PC-3 (cell line): ENCODE measurements around the gene DCBLD1. TPM values are rescaled to one million over a fixed set of nuclear protein-coding genes. Genes with fewer than 3 reads are reported as not detected.

Source experiments
- ATAC-seq: fragments of 200-7000 bp; cut with Tn5 transposase; 2 replicates; pipeline ENCODE4 v1.9.1; 2020; ENCODE audit warnings: mild to moderate bottlenecking, moderate library complexity
- BruUV-seq: library from RNA; stranded (reverse); fragments of 400-500 nt; replicated peaks from 2 replicates; lab custom pipeline; 2021; lab: Mats Ljungman, UMichigan
- CTCF ChIA-PET: fragments of 300-600 bp; sonication (Branson Sonifier 250); formaldehyde crosslinking; loops from one replicate; lab custom pipeline; 2022; ENCODE audit warnings: antibody characterized with exemption; lab: Charles Lee
- POLR2A ChIA-PET: fragments of 300-600 bp; sonication (Branson Sonifier 250); formaldehyde crosslinking; loops from one replicate; lab custom pipeline; 2022; ENCODE audit warnings: antibody characterized with exemption; ENCODE audit not compliant: unreplicated experiment; lab: Charles Lee
- DNase-seq: peaks from one replicate; pipeline ENCODE4 v3.0.0-alpha.2; 2015
- H2AFZ ChIP-seq: fragments of 300-600 bp; sonication (generic); 2 replicates; pipeline ENCODE4 v1.6.0; 2016; ENCODE audit warnings: antibody characterized with exemption, low read length
- H3F3A ChIP-seq: fragments of 300-600 bp; sonication (generic); one replicate; pipeline ENCODE4 v1.6.0; 2017; ENCODE audit warnings: antibody characterized with exemption, low read length, control low read depth, mild to moderate bottlenecking; ENCODE audit not compliant: unreplicated experiment
- H3K27ac ChIP-seq: fragments of 300-600 bp; sonication (generic); 2 replicates; pipeline ENCODE4 v1.5.1; 2016; ENCODE audit warnings: mild to moderate bottlenecking, low read length
- H3K27me3 ChIP-seq: fragments of 300-600 bp; sonication (generic); 2 replicates; pipeline ENCODE4 v1.6.1; 2016; ENCODE audit warnings: low read length, mixed read lengths
- H3K36me3 ChIP-seq: fragments of 300-600 bp; sonication (generic); 2 replicates; pipeline ENCODE4 v1.6.1; 2016; ENCODE audit warnings: low read depth, mixed run types, low read length, mixed read lengths
- H3K4me1 ChIP-seq: fragments of 300-600 bp; sonication (generic); 2 replicates; pipeline ENCODE4 v1.5.1; 2016; ENCODE audit warnings: low read length; ENCODE audit not compliant: insufficient read depth
- H3K4me2 ChIP-seq: fragments of 300-600 bp; sonication (generic); 2 replicates; pipeline ENCODE4 v1.6.0; 2016; ENCODE audit warnings: low read length
- H3K4me3 ChIP-seq: fragments of 300-600 bp; sonication (generic); 2 replicates; pipeline ENCODE4 v1.5.1; 2016; ENCODE audit warnings: mild to moderate bottlenecking, low read length, mixed read lengths
- H3K79me2 ChIP-seq: fragments of 300-600 bp; sonication (generic); 2 replicates; pipeline ENCODE4 v1.6.1; 2017; ENCODE audit warnings: low read length, mixed read lengths
- H3K9ac ChIP-seq: fragments of 300-600 bp; sonication (generic); 2 replicates; pipeline ENCODE4 v1.6.0; 2016; ENCODE audit warnings: mild to moderate bottlenecking, low read length
- H3K9me2 ChIP-seq: fragments of 300-600 bp; sonication (generic); replicated peaks from 2 replicates; pipeline ENCODE4 v1.6.1; 2016; ENCODE audit warnings: mixed run types, low read length, mixed read lengths
- H3K9me3 ChIP-seq: fragments of 300-600 bp; sonication (generic); 2 replicates; pipeline ENCODE4 v1.6.1; 2016; ENCODE audit warnings: low read length, mixed read lengths
- H4K20me1 ChIP-seq: fragments of 300-600 bp; sonication (generic); 2 replicates; pipeline ENCODE4 v1.6.1; 2016; ENCODE audit warnings: low read length, mixed read lengths
- CTCF ChIP-seq: fragments of 300-600 bp; sonication (generic); conservative IDR thresholded peaks from 2 replicates; pipeline ENCODE4 v1.5.1; 2017; ENCODE audit warnings: antibody characterized with exemption, low read depth, mild to moderate bottlenecking, low read length
- EZH2 ChIP-seq: fragments of 300-600 bp; sonication (generic); IDR thresholded peaks from one replicate; pipeline ENCODE4 v1.6.1; 2017; ENCODE audit warnings: antibody characterized with exemption, mild to moderate bottlenecking, low read length; ENCODE audit not compliant: unreplicated experiment
- EZH2phosphoT487 ChIP-seq: fragments of 300-600 bp; sonication (generic); IDR thresholded peaks from 2 replicates; pipeline ENCODE4 v1.6.1; 2018; ENCODE audit warnings: mild to moderate bottlenecking, antibody characterized with exemption, low read length, borderline replicate concordance
- intact Hi-C: fragments of 100-400 bp; cut with micrococcal nuclease; formaldehyde crosslinking; loops from 2 replicates; pipeline ENCODE4 v1.9.0; 2023
- total RNA-seq: library from RNA; depleted of rRNA; stranded (reverse); fragments of >200 nt; gene quantifications from 2 replicates; pipeline ENCODE4 v1.2.3, GENCODE V29; 2014

Gene DCBLD1
- total RNA-seq, 1 experiment from 2014 or later = 35.9 TPM

DNA sequence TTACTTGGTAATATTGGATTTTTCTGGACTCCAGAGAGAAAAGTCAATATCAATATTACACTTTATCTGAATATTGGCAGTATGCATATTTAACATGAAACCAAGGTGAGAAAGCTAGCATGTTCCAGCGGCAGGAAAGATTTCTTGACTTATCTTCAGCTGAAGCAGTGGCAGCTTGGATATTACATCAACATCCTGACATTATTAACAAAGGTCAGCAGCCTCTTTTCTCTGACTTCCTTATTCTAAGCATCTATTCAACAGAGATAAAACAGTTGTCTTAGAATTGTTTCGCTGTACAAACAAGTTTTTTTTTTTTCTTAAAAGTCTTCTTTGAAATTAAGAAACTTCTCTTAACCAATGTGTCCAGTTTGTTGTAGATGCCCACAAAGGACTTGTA is 11.8 kb downstream of the DCBLD1 start:
- ChIA-PET CTCF (no interaction called here), POLR2A (interaction anchor here (0.6 kb wide), 1 partner anchor 11 kb away, joined by 5 read pairs; no protein-coding TSS in a partner anchor)
- Histone ChIP-seq H4K20me1 (no peaks in the 10 kb centered on the region), H3K9ac (no peak overlapping the region), H3K36me3 (no peaks in the 10 kb centered on the region), H3K27me3 (no peaks in the 10 kb centered on the region), H3K4me3 (no peak overlapping the region), H3F3A (no peaks in the 10 kb centered on the region), H3K27ac (no peak overlapping the region), H3K4me2 (no peak overlapping the region), H3K9me2 (no peaks in the 10 kb centered on the region), H3K79me2 (peaks cover 91% of the 10 kb centered on the region), H3K4me1 (peaks cover 61% of the 10 kb centered on the region), H3K9me3 (no peaks in the 10 kb centered on the region), H2AFZ (no peak overlapping the region)
- TF ChIP-seq CTCF (no peak), EZH2 (no peak), EZH2phosphoT487 (no peak)
- intact Hi-C loops = no loop called here
- ATAC-seq (no peak), DNase-seq (no peak)
- BruUV-seq = no TSS peak

GRCh38 chr6:117494694-117495318 is 12.3 kb downstream of the DCBLD1 start:
- H3K4me3 ChIP-seq = no peak overlapping the region
- POLR2A ChIA-PET = no interaction called here
- DNase-seq = no peak
- CTCF ChIA-PET = no interaction called here
- peaks cover 93% of the 10 kb centered on the region for H3K79me2 ChIP-seq
- no TSS peak for BruUV-seq
- H3K9me3 ChIP-seq = no peaks in the 10 kb centered on the region
- H3F3A ChIP-seq = no peaks in the 10 kb centered on the region
- H3K27me3 ChIP-seq = no peaks in the 10 kb centered on the region
- no peaks in the 10 kb centered on the region for H3K36me3 ChIP-seq
- H3K27ac ChIP-seq = no peak overlapping the region; the same call in 1 of the 2 replicates
- H2AFZ ChIP-seq = no peak overlapping the region
- no peaks in the 10 kb centered on the region for H3K9me2 ChIP-seq
- H3K4me2 ChIP-seq = peak overlapping the region; percentile 26; the same call in 1 of the 2 replicates
- no peak for ATAC-seq
- H3K4me1 ChIP-seq = peaks cover 61% of the 10 kb centered on the region
- no peak for TF ChIP-seq EZH2
- no peak for TF ChIP-seq EZH2phosphoT487
- no peak for TF ChIP-seq CTCF
- H4K20me1 ChIP-seq = no peaks in the 10 kb centered on the region
- no peak overlapping the region for H3K9ac ChIP-seq
- intact Hi-C loops = loop anchor here (5.0 kb wide), 1 partner anchor 43 kb away; no protein-coding TSS in a partner anchor

DNA sequence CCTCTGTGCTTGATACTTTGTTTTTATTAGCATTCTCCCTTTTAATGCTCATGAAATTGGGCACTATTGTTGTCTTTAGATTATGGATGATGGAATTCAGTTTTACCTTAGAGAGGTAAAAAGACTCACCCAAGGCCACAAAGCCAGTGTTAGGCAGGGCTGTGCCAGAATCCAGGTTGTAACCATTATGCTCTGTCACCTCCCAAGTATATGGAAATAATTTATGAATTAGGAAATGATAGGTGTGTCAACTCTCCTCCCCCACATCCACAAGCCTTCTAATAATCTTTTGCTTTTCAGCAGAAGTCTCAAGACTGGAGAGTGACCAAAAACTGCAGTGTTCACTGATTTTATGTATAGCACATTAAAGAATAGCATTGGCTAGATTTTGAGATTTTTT is 13.0 kb downstream of the DCBLD1 start:
- ATAC-seq (no peak), DNase-seq (no peak)
- ChIA-PET CTCF (interaction anchor here (0.6 kb wide), 1 partner anchor 38 kb away, joined by 3 read pairs; no protein-coding TSS in a partner anchor), POLR2A (no interaction called here)
- Histone ChIP-seq H3K9ac (no peak overlapping the region), H3K4me1 (peaks cover 61% of the 10 kb centered on the region), H2AFZ (no peak overlapping the region), H3K36me3 (no peaks in the 10 kb centered on the region), H3K4me3 (peak overlapping the region; percentile 18; the same call in 1 of the 2 replicates), H3K27ac (peak overlapping the region; percentile 63), H4K20me1 (no peaks in the 10 kb centered on the region), H3K4me2 (peak overlapping the region; percentile 54), H3K79me2 (peaks cover 93% of the 10 kb centered on the region), H3K9me2 (no peaks in the 10 kb centered on the region), H3K27me3 (no peaks in the 10 kb centered on the region), H3F3A (no peaks in the 10 kb centered on the region), H3K9me3 (no peaks in the 10 kb centered on the region)
- TF ChIP-seq EZH2phosphoT487 = no peak
- TF ChIP-seq EZH2 = no peak
- TF ChIP-seq CTCF = no peak
- intact Hi-C loops = loop anchor here (5.0 kb wide), 1 partner anchor 43 kb away; no protein-coding TSS in a partner anchor
- BruUV-seq = no TSS peak
